ENCODE data around the gene ASIC4.

DNA sequence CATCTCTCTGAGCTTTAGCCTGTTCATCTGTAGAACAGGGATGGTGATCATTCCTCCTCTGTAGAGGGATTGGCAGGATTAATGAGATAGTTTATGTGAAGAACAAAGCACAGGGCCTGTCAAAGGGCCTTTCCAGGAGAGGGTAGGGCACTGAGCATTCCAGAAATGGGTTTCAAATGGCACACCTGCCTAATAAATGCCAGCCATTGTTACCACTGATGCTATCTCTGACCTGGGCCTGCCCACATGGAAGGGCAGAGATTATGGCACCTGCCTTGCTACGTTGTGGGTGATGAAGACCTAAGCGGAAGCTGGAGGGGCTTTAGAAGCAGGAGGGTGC is 46.6 kb upstream of the ASIC4 start:
- TF ChIP-seq CTCF (conservative IDR thresholded peaks at IDR 0.05; ENCODE audit: low read depth, low read length) (no peak), EZH2 (IDR thresholded peaks at IDR 0.05; ENCODE audit: borderline replicate concordance, low read depth, low read length, poor library complexity, severe bottlenecking) (no peak)

Data from A673 (cell line).